Breast epithelium (tissue), 4 donors: ENCODE measurements around the gene ANKDD1A. TPM values are rescaled to one million over a fixed set of nuclear protein-coding genes. Genes with fewer than 3 reads are reported as not detected.

Source experiments
- DNase-seq, 2 donors: peaks; one replicate each; pipeline ENCODE4 v3.0.0-alpha.2; 2019; ENCODE audit warnings: low spot score in 2 of 2
- H3K27ac ChIP-seq, 2 donors: fragments of 200-600 bp; sonication (generic) in 1 of 2; one replicate each; pipeline ENCODE4 v1.5.1; 2016 to 2019; ENCODE audit warnings: mild to moderate bottlenecking in 1 of 2
- H3K27me3 ChIP-seq, 2 donors: fragments of 200-600 bp; sonication (generic) in 1 of 2; one replicate each; pipeline versions ENCODE4 v1.5.1 to v1.6.0; 2017 to 2019; ENCODE audit warnings: control low read depth in 1 of 2, mild to moderate bottlenecking in 1 of 2
- H3K36me3 ChIP-seq: fragments of 200-600 bp; one replicate; pipeline ENCODE4 v1.5.1; 2019
- H3K4me1 ChIP-seq, 2 donors: fragments of 200-600 bp; sonication (generic); one replicate each; pipeline ENCODE4 v1.5.1; 2016 to 2019; ENCODE audit warnings: control low read depth in 1 of 2
- H3K4me3 ChIP-seq, 3 donors: fragments of 200-600 bp; sonication (generic); 1 replicate in 2 of 3; 2 replicates in 1 of 3; pipeline ENCODE4 v1.5.1; 2016 to 2019; ENCODE audit warnings: mild to moderate bottlenecking in 3 of 3, moderate library complexity in 2 of 3
- H3K9me3 ChIP-seq, 2 donors: fragments of 200-600 bp; sonication (generic) in 1 of 2; one replicate each; pipeline ENCODE4 v1.5.1; 2016 to 2019; ENCODE audit warnings: control low read depth in 1 of 2
- CTCF ChIP-seq, 3 donors: fragments of 450-650 bp; IDR thresholded peaks; one replicate each; pipeline ENCODE4 v1.5.1; 2016 to 2017; ENCODE audit warnings: antibody characterized with exemption in 3 of 3, mild to moderate bottlenecking in 3 of 3, moderate library complexity in 3 of 3
- POLR2A ChIP-seq: fragments of 450-650 bp; IDR thresholded peaks from one replicate; pipeline ENCODE4 v1.6.1; 2016; ENCODE audit warnings: antibody characterized with exemption, mild to moderate bottlenecking, moderate library complexity
- POLR2AphosphoS5 ChIP-seq, 3 donors: sonication (generic); formaldehyde crosslinking; IDR thresholded peaks; one replicate each; pipeline ENCODE4 v1.6.1; 2017; ENCODE audit warnings: antibody characterized with exemption in 3 of 3
- intact Hi-C: fragments of 100-400 bp; cut with DNase I; formaldehyde crosslinking; loops from one replicate; pipeline ENCODE4 v1.15.1; 2023; ENCODE audit warnings: low total_unique reads
- total RNA-seq, 3 donors: library from RNA; depleted of rRNA; stranded (reverse); fragments of >200 nt; gene quantifications; one replicate each; pipeline ENCODE4 v1.1.0, GENCODE V29; 2016

The ANKDD1A gene
- total RNA-seq, 3 donors from 2014 or later: 3.2 to 7.8 (median 7.2) TPM

- peaks cover 5% of the 10 kb centered on the region for H3K36me3 ChIP-seq
- DNase-seq: no peak
- intact Hi-C loops: no loop called here
- H3K4me1 ChIP-seq: no peaks in the 10 kb centered on the region
- TF ChIP-seq CTCF (IDR thresholded peaks at IDR 0.05) (no peak), POLR2A (no peak), POLR2AphosphoS5 (IDR thresholded peaks at IDR 0.05) (no peak)
- H3K4me3 ChIP-seq: no peak overlapping the region
- H3K27me3 ChIP-seq: no peaks in the 10 kb centered on the region
- H3K9me3 ChIP-seq: no peaks in the 10 kb centered on the region
- H3K27ac ChIP-seq: no peak overlapping the region
Observed at GRCh38 chr15:64960153-64960552, 48.5 kb downstream of the ANKDD1A start.

GRCh38 chr15:64961013-64961412, 49.3 kb downstream of the ANKDD1A start:
- DNase-seq: no peak
- TF ChIP-seq POLR2A (no peak), CTCF (IDR thresholded peaks at IDR 0.05) (no peak), POLR2AphosphoS5 (IDR thresholded peaks at IDR 0.05) (no peak)
- Histone ChIP-seq H3K4me3 (no peak overlapping the region), H3K27me3 (no peaks in the 10 kb centered on the region), H3K27ac (no peak overlapping the region), H3K36me3 (peaks cover 5% of the 10 kb centered on the region), H3K9me3 (no peaks in the 10 kb centered on the region), H3K4me1 (no peaks in the 10 kb centered on the region)
- intact Hi-C loops: no loop called here

DNA sequence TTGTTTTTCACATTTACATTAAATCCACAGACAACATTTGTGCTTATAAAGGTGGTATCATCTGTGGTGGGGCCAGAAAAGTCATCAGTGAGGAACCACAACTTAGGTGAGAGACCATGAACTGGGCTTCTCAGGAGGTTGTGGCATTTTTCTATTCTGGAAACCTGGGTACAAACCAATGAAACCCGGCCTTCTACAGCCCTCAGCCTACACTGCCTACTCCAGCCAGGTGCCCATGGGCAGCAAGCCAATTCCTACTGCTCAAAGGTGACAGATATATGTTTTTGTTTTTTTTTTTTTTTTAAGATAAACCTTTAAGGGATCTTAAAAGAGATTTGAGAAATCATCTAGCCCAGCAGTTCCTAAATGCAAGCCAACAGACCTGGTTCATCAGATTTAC, 57.7 kb downstream of the ANKDD1A start:
- no peak overlapping the region for H3K27ac ChIP-seq
- H3K4me1 ChIP-seq: no peaks in the 10 kb centered on the region
- H3K27me3 ChIP-seq: no peaks in the 10 kb centered on the region
- no peak overlapping the region for H3K4me3 ChIP-seq
- intact Hi-C loops: no loop called here
- H3K36me3 ChIP-seq: peaks cover 1% of the 10 kb centered on the region
- TF ChIP-seq POLR2AphosphoS5 (IDR thresholded peaks at IDR 0.05) (no peak), CTCF (IDR thresholded peaks at IDR 0.05) (no peak), POLR2A (no peak)
- H3K9me3 ChIP-seq: no peaks in the 10 kb centered on the region
- no peak for DNase-seq

- no peaks in the 10 kb centered on the region for H3K36me3 ChIP-seq
Observed at GRCh38 chr15:64970698-64971097, 59.0 kb downstream of the ANKDD1A start.

DNA sequence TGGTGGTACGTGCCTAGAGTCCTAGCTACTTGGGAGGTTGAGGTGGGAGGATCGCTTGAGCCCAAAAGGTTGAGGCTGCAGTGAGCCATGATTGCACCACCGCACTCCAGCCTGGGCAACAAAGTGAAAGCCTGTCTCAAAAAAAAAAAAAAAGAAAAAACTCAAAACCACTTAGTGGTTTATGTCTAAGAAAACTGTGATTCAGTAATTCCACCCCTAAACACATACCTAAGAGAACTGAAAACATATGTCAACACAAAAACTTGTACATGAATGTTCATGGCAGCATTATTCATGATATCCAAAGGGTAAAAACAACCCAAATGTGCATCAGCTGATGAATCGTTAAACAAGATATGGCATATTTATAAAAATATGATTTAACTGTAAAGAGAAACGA, 63.7 kb downstream of the ANKDD1A start:
- Histone ChIP-seq H3K27me3 (no peaks in the 10 kb centered on the region), H3K4me1 (no peaks in the 10 kb centered on the region), H3K36me3 (peaks cover 12% of the 10 kb centered on the region), H3K27ac (no peak overlapping the region), H3K4me3 (no peak overlapping the region), H3K9me3 (no peaks in the 10 kb centered on the region)
- intact Hi-C loops: no loop called here
- DNase-seq: no peak
- no peak for TF ChIP-seq POLR2A
- TF ChIP-seq POLR2AphosphoS5 (IDR thresholded peaks at IDR 0.05): no peak
- no peak for TF ChIP-seq CTCF (IDR thresholded peaks at IDR 0.05)

More at GRCh38 chr15:64970698-64971097, 59.0 kb downstream of the ANKDD1A start:
- Histone ChIP-seq H3K4me1 (no peaks in the 10 kb centered on the region), H3K9me3 (no peaks in the 10 kb centered on the region), H3K27ac (no peak overlapping the region), H3K4me3 (no peak overlapping the region), H3K27me3 (no peaks in the 10 kb centered on the region)
- TF ChIP-seq POLR2AphosphoS5 (IDR thresholded peaks at IDR 0.05) (no peak), CTCF (IDR thresholded peaks at IDR 0.05) (no peak), POLR2A (no peak)
- intact Hi-C loops: no loop called here
- no peak for DNase-seq
